ENCODE data around the gene IL22RA2.

DNA sequence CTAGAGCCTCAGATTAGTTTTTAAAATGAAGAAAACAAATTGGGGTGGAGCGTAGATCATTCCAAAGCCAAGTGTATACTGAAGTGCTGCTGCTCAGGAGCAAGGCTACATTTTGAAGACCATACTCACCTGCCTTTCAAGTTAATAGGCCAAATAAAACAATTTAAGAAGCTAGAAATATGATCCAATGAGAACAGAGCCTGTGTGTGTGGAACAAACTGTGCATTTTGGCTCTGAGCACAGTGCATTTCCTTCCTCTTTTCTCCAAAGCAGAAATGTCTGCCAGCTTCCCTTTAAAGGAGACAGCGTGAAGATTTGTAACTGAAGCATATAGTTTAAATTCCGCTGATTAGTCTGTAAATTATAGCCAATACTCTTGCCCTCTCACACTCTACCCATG, 48.9 kb upstream of the IL22RA2 start:
- TF ChIP-seq, protein P1, sequence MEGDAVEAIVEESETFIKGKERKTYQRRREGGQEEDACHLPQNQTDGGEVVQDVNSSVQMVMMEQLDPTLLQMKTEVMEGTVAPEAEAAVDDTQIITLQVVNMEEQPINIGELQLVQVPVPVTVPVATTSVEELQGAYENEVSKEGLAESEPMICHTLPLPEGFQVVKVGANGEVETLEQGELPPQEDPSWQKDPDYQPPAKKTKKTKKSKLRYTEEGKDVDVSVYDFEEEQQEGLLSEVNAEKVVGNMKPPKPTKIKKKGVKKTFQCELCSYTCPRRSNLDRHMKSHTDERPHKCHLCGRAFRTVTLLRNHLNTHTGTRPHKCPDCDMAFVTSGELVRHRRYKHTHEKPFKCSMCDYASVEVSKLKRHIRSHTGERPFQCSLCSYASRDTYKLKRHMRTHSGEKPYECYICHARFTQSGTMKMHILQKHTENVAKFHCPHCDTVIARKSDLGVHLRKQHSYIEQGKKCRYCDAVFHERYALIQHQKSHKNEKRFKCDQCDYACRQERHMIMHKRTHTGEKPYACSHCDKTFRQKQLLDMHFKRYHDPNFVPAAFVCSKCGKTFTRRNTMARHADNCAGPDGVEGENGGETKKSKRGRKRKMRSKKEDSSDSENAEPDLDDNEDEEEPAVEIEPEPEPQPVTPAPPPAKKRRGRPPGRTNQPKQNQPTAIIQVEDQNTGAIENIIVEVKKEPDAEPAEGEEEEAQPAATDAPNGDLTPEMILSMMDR (IDR thresholded peaks at IDR 0.05) = no peak
- TF ChIP-seq POLR2A (IDR thresholded peaks at IDR 0.05) = peak in 1 of 2 donors; percentile 16

Measured in uterus (tissue), 2 donors.